ENCODE data around the gene OR52E6.

- TF ChIP-seq CTCF (IDR thresholded peaks at IDR 0.05; ENCODE audit: low read depth, low read length): no peak
- TF ChIP-seq POLR2A (IDR thresholded peaks at IDR 0.05; ENCODE audit: extremely low read depth, insufficient read length): no peak
- TF ChIP-seq MAX (IDR thresholded peaks at IDR 0.05; ENCODE audit: low read depth, low read length): no peak
Observed at GRCh38 chr11:5796541-5796940, 45.2 kb downstream of the OR52E6 start.

All from NB4 (cell line).